Ishikawa (cell line): ENCODE measurements around the gene LY9.

ENCODE experiments used
- CEBPB ChIP-seq: IDR thresholded peaks from 2 replicates; pipeline ENCODE4 v1.6.1; 2012
- CREB1 ChIP-seq: IDR thresholded peaks from 2 replicates; pipeline ENCODE4 v1.6.1; 2012; ENCODE audit warnings: low read depth
- EGR1 ChIP-seq: IDR thresholded peaks from 2 replicates; pipeline ENCODE4 v1.6.1; 2012
- EP300 ChIP-seq: IDR thresholded peaks from 2 replicates; pipeline ENCODE4 v1.6.1; 2012; ENCODE audit warnings: borderline replicate concordance
- FOXM1 ChIP-seq: IDR thresholded peaks from 2 replicates; pipeline ENCODE4 v1.6.1; 2012; ENCODE audit warnings: low read depth, borderline replicate concordance
- NFIC ChIP-seq: IDR thresholded peaks from 2 replicates; pipeline ENCODE4 v1.6.1; 2012
- RAD21 ChIP-seq: IDR thresholded peaks from 2 replicates; pipeline ENCODE4 v1.6.1; 2012; ENCODE audit warnings: low read depth
- TAF1 ChIP-seq: IDR thresholded peaks from 2 replicates; pipeline ENCODE4 v1.6.1; 2012; ENCODE audit warnings: low read depth, mild to moderate bottlenecking
- TCF12 ChIP-seq: IDR thresholded peaks from 2 replicates; pipeline ENCODE4 v1.6.1; 2012; ENCODE audit warnings: low read depth
- TEAD4 ChIP-seq: IDR thresholded peaks from 2 replicates; pipeline ENCODE4 v1.6.1; 2012
- YY1 ChIP-seq: IDR thresholded peaks from 2 replicates; pipeline ENCODE4 v1.6.1; 2012; ENCODE audit warnings: low read depth
- ZBTB7A ChIP-seq: IDR thresholded peaks from 2 replicates; pipeline ENCODE4 v1.6.1; 2012; ENCODE audit warnings: low read depth
- TF ChIP-seq, protein P1 (sequence below): IDR thresholded peaks from 2 replicates; pipeline ENCODE4 v1.6.1; 2012; ENCODE audit warnings: low read depth, mild to moderate bottlenecking
- TF ChIP-seq, protein P2 (sequence below): IDR thresholded peaks from 2 replicates; pipeline ENCODE4 v1.6.1; 2012
- TF ChIP-seq, protein P3 (sequence below): IDR thresholded peaks from 2 replicates; pipeline ENCODE4 v1.6.1; 2012

The LY9 gene

DNA sequence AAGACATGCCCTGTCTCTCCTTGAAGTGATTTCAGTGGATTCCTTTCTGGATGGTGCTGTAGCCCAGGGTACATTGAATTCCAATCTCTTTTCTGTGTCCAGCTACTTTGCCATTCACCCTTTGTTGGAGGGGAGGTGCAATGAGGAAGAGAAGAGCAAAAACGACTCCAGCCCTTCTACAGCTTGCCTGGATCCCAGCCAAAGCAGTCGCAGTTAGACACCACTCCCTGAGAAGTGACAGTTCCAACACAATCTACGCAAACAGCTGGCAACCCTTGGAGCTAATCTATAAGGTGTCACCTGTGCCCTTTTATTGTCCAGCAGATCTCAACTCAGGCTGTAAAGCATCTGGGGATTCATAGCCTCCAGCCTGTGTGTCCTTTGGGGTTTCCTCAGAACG lies 62.1 kb downstream of the LY9 start:
- TF ChIP-seq RAD21 (no peak), CEBPB (no peak), YY1 (no peak), TAF1 (no peak), FOXM1 (no peak), TCF12 (no peak), EP300 (no peak)
- TF ChIP-seq, protein P1, sequence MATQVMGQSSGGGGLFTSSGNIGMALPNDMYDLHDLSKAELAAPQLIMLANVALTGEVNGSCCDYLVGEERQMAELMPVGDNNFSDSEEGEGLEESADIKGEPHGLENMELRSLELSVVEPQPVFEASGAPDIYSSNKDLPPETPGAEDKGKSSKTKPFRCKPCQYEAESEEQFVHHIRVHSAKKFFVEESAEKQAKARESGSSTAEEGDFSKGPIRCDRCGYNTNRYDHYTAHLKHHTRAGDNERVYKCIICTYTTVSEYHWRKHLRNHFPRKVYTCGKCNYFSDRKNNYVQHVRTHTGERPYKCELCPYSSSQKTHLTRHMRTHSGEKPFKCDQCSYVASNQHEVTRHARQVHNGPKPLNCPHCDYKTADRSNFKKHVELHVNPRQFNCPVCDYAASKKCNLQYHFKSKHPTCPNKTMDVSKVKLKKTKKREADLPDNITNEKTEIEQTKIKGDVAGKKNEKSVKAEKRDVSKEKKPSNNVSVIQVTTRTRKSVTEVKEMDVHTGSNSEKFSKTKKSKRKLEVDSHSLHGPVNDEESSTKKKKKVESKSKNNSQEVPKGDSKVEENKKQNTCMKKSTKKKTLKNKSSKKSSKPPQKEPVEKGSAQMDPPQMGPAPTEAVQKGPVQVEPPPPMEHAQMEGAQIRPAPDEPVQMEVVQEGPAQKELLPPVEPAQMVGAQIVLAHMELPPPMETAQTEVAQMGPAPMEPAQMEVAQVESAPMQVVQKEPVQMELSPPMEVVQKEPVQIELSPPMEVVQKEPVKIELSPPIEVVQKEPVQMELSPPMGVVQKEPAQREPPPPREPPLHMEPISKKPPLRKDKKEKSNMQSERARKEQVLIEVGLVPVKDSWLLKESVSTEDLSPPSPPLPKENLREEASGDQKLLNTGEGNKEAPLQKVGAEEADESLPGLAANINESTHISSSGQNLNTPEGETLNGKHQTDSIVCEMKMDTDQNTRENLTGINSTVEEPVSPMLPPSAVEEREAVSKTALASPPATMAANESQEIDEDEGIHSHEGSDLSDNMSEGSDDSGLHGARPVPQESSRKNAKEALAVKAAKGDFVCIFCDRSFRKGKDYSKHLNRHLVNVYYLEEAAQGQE = no peak

DNA sequence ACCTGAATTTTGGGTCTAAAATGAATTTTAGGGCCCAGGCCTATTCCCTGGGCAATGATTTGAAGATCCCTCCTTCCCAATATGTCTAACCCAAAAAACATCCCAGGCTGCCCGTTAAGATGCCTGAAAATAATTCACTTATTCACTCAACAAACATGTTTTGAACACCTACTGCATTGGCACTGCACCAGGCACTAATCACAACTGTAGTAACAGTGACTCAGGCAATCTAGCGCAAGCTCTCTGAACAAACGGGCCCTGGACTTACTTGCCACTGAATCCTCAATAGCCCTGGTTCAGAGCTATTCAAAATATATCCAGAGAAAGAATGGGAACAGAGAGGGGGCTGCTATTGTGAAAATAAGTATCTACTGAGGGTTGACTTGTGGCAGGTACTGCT lies 62.5 kb downstream of the LY9 start:
- TF ChIP-seq YY1 (no peak), TAF1 (no peak), TEAD4 (no peak)

DNA sequence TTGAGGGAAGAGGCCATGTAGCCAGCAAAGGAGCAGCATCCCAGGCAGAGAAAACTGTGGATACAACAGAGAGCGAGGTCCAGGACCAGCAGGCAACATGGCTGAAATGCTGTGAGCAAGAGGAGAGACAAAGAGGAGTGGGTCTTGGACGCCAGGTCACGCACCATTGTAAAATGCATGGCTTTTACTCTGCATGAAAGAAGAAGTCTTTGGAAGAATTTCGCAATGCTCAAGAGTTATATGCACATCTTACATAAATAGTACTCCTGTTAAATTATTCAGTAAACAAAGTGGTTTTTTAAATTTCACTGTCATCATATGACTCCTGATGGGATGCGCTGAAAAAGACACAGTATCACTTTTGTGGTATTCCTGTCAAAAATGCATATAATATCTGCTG lies 63.2 kb downstream of the LY9 start:
- TF ChIP-seq NFIC = no peak
- no peak for TF ChIP-seq CEBPB

DNA sequence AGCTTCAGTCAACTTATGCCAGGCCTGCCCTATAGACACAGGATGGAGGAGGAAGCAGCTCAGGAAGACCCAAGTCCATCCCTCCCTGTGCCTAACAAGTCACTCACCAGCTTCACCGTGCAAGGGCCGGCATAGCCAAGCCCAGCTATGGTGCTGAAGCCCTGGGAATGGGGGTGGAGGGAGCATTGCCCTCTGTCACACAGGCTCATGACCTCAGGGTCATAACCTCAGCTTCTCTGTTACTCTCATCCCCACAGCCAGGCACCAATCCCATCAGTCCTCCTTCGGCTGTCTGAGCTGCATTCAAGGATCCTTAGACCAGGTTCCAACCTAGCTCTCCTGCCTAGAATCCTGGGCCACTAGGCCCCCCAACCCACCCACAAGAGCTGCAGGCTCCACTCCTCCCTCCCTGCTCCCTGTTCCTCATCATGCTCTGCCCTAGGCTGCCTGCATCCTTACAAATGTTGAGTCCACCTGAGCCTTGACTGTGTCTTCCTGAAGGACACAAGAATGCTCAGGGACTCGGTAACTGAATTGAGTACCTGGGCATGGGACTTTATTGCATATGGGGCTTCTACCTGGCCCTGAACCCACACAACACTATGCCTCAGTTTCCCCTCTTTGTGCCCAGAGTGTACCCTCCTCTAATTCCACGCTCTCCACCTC lies 65.0 kb downstream of the LY9 start:
- no peak for TF ChIP-seq EGR1
- no peak for TF ChIP-seq NFIC
- TF ChIP-seq, protein P2, sequence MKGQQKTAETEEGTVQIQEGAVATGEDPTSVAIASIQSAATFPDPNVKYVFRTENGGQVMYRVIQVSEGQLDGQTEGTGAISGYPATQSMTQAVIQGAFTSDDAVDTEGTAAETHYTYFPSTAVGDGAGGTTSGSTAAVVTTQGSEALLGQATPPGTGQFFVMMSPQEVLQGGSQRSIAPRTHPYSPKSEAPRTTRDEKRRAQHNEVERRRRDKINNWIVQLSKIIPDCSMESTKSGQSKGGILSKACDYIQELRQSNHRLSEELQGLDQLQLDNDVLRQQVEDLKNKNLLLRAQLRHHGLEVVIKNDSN = no peak
- TF ChIP-seq YY1 = no peak
- no peak for TF ChIP-seq CREB1
- no peak for TF ChIP-seq TEAD4
- TF ChIP-seq, protein P1 = no peak
- TF ChIP-seq, protein P3, sequence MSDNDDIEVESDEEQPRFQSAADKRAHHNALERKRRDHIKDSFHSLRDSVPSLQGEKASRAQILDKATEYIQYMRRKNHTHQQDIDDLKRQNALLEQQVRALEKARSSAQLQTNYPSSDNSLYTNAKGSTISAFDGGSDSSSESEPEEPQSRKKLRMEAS = no peak
- TF ChIP-seq EP300 = no peak
- no peak for TF ChIP-seq RAD21
- no peak for TF ChIP-seq CEBPB
- no peak for TF ChIP-seq ZBTB7A
- no peak for TF ChIP-seq TAF1
- no peak for TF ChIP-seq TCF12
- TF ChIP-seq FOXM1 = no peak

DNA sequence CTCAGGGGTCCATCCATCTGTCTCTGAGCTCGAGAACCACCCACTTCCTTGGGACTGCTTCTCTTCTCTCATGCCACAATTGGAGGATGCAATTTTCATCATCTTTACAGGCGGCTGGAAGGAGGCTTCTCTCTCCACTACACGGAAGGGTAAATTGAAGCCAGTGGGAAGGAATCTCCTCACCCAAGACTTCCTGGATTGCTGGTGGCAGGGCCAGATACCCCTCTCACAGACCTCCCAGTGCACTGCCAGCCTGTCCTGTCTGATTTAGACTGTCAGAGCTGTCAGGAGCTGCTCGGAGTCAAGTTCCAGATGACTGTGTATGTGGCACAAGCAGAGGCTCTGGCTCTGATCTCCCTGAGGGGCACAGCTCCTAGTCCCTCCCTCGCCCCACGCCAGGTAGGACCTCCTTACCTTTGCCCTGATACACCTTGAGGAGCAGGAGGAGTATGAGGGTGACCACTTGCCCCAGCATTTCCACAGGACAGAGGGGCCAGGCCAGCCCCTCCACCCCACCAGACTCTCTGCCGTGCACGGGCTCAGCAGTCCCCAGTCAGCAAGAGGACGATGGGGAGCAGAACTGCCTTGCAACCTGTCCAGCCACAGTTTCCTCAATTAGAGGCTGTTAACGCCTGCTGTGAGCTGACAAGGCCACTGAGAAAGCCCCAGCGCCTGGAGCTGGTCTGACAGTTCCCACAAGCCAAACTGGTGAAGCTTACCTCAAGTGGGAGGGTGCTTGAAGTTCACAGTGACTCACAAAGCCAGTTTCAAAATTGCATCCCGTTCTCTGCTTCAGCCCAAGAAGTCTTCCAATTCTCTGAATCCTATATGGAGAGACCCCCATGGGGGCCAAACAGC lies 66.5 kb downstream of the LY9 start, which contains the start of gene CD244:
CD244 (minus strand) TSS at position 685 of the 858 bp plus-strand sequence; CDS start at position 475, 210 bp downstream.
- TF ChIP-seq TEAD4 = no peak
- TF ChIP-seq, protein P1 = no peak
- TF ChIP-seq, protein P3 = no peak
- no peak for TF ChIP-seq YY1
- TF ChIP-seq CEBPB = no peak
- TF ChIP-seq TCF12 = no peak
- TF ChIP-seq ZBTB7A = no peak
- TF ChIP-seq TAF1 = no peak
- TF ChIP-seq CREB1 = no peak
- TF ChIP-seq, protein P2 = no peak
- TF ChIP-seq EP300 = no peak
- no peak for TF ChIP-seq FOXM1
- no peak for TF ChIP-seq RAD21
- no peak for TF ChIP-seq NFIC
- TF ChIP-seq EGR1 = no peak
